ENCODE measurements around the gene ADAP1. TPM values are rescaled to one million over a fixed set of nuclear protein-coding genes. Genes with fewer than 3 reads are reported as not detected.
A peak's percentile ranks its signal among the peaks of the same experiment; 100 is the strongest.

Gene ADAP1
- total and polyA plus RNA-seq, 2 of the 13 experiments (the other 11 are each of a cell fraction or from before 2014, with no cell fraction given) = 10.5 to 24.6 TPM

GRCh38 chr7:992709-993607, 38.5 kb upstream of the ADAP1 start (continued):
- TF ChIP-seq THAP9 (CRISPR knock-in tag; IDR thresholded peaks at IDR 0.05; ENCODE audit: borderline replicate concordance) (peak; percentile 56; the same call in 1 of the 2 replicates), GABPA (IDR thresholded peaks at IDR 0.05; ENCODE audit: low read depth, low read length) (no peak), GABPA (CRISPR knock-in tag; IDR thresholded peaks at IDR 0.05; ENCODE audit: low read depth) (no peak), E2F5 (CRISPR knock-in tag; conservative IDR thresholded peaks at IDR 0.05) (no peak; the same call in 1 of the 2 replicates), SAFB2 (CRISPR knock-in tag; IDR thresholded peaks at IDR 0.05; ENCODE audit: borderline replicate concordance, low read depth) (peak; percentile 86; the same call in 1 of the 2 replicates), SIX4 (CRISPR knock-in tag; IDR thresholded peaks at IDR 0.05) (0 out of 2 replicates have a peak, but pooled peaks have one; percentile 60), KDM3A (CRISPR knock-in tag; IDR thresholded peaks at IDR 0.05; ENCODE audit: low read depth) (peak; percentile 99), TBX3 (IDR thresholded peaks at IDR 0.05; ENCODE audit: borderline replicate concordance) (no peak), ZNF460 (CRISPR knock-in tag; IDR thresholded peaks at IDR 0.05; ENCODE audit: borderline replicate concordance) (peak; percentile 86; the same call in 1 of the 2 replicates), ZNF768 (CRISPR knock-in tag; IDR thresholded peaks at IDR 0.05) (peak; percentile 61), PBX3 (CRISPR knock-in tag; IDR thresholded peaks at IDR 0.05; ENCODE audit: borderline replicate concordance) (no peak), ZNF567 (CRISPR knock-in tag; IDR thresholded peaks at IDR 0.05; ENCODE audit: borderline replicate concordance) (peak; percentile 97), ZNF766 (CRISPR knock-in tag; IDR thresholded peaks at IDR 0.05; ENCODE audit: borderline replicate concordance) (peak; percentile 72; the same call in 1 of the 2 replicates), SMC3 (IDR thresholded peaks at IDR 0.05; ENCODE audit: low read length) (peak; percentile 80; the same call in 1 of the 2 replicates), DR1 (CRISPR knock-in tag; IDR thresholded peaks at IDR 0.05) (peak; percentile 36; the same call in 1 of the 2 replicates), ATRX (CRISPR knock-in tag; IDR thresholded peaks at IDR 0.05; ENCODE audit: borderline replicate concordance) (no peak)
- TF ChIP-seq, protein P1, sequence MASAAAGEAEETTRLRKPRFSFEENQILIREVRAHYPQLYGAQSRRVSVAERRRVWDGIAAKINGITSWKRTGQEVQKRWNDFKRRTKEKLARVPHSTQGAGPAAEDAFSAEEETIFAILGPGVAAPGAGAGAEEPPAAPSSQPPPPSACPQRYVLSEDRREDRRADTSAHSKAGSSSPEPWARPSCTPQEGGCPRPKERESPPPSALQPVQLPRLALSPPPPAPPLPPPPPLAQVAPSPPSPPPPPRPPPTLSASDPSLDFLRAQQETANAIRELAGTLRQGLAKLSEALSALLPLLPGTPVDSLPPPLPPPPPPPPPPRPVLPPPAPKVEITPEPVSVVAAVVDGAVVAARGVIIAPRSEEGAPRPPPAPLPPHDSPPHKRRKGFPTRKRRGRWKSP (CRISPR knock-in tag; IDR thresholded peaks at IDR 0.05) = peak; percentile 78
- TF ChIP-seq, protein P2, sequence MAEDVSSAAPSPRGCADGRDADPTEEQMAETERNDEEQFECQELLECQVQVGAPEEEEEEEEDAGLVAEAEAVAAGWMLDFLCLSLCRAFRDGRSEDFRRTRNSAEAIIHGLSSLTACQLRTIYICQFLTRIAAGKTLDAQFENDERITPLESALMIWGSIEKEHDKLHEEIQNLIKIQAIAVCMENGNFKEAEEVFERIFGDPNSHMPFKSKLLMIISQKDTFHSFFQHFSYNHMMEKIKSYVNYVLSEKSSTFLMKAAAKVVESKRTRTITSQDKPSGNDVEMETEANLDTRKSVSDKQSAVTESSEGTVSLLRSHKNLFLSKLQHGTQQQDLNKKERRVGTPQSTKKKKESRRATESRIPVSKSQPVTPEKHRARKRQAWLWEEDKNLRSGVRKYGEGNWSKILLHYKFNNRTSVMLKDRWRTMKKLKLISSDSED (CRISPR knock-in tag; IDR thresholded peaks at IDR 0.05) = no peak
- TF ChIP-seq, protein P3, sequence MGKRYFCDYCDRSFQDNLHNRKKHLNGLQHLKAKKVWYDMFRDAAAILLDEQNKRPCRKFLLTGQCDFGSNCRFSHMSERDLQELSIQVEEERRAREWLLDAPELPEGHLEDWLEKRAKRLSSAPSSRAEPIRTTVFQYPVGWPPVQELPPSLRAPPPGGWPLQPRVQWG (CRISPR knock-in tag; IDR thresholded peaks at IDR 0.05; ENCODE audit: borderline replicate concordance, low read depth) = no peak
- TF ChIP-seq, protein P4, sequence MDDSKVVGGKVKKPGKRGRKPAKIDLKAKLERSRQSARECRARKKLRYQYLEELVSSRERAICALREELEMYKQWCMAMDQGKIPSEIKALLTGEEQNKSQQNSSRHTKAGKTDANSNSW (CRISPR knock-in tag; IDR thresholded peaks at IDR 0.05; ENCODE audit: borderline replicate concordance) = peak; percentile 22; the same call in 1 of the 2 replicates
